ENCODE data around the gene FCHSD1. TPM values are rescaled to one million over a fixed set of nuclear protein-coding genes. Genes with fewer than 3 reads are reported as not detected.
A peak's percentile ranks its signal among the peaks of the same experiment; 100 is the strongest.

The FCHSD1 gene
- total RNA-seq, 2 donors from 2014 or later = 24.9 to 30.2 TPM

GRCh38 chr5:141669520-141669919 is 18.3 kb upstream of the FCHSD1 start:
- H3K4me3 ChIP-seq = no peak overlapping the region
- no peaks in the 10 kb centered on the region for H3K36me3 ChIP-seq
- no peaks in the 10 kb centered on the region for H3K27me3 ChIP-seq (replicated peaks; ENCODE audit: insufficient read depth)
- no peak for TF ChIP-seq CTCF (IDR thresholded peaks at IDR 0.05)
- no peak for DNase-seq (ENCODE audit: low spot score)
- 78% methylated on average over 4 of the region's 4 CpGs for WGBS
- no peaks in the 10 kb centered on the region for H3K4me1 ChIP-seq (replicated peaks)
- no peaks in the 10 kb centered on the region for H3K9me3 ChIP-seq
- intact Hi-C loops (cut with DNase I) = no loop called here
- no peak overlapping the region for H3K27ac ChIP-seq

- Histone ChIP-seq H3K36me3 (no peaks in the 10 kb centered on the region), H3K27ac (no peak overlapping the region), H3K4me1 (replicated peaks) (no peaks in the 10 kb centered on the region), H3K27me3 (replicated peaks; ENCODE audit: insufficient read depth) (no peaks in the 10 kb centered on the region), H3K4me3 (no peak overlapping the region), H3K9me3 (no peaks in the 10 kb centered on the region)
- 80% methylated on average over 8 of the region's 8 CpGs for WGBS
- intact Hi-C loops (cut with DNase I) = no loop called here
- TF ChIP-seq CTCF (IDR thresholded peaks at IDR 0.05) (no peak), POLR2AphosphoS5 (IDR thresholded peaks at IDR 0.05) (no peak), POLR2A (IDR thresholded peaks at IDR 0.05) (no peak)
- DNase-seq (ENCODE audit: low spot score) = no peak
Observed at GRCh38 chr5:141668601-141669265, 17.5 kb upstream of the FCHSD1 start.

- Histone ChIP-seq H3K27me3 (replicated peaks; ENCODE audit: insufficient read depth) (no peaks in the 10 kb centered on the region), H3K4me3 (no peak overlapping the region), H3K9me3 (no peaks in the 10 kb centered on the region), H3K4me1 (replicated peaks) (no peaks in the 10 kb centered on the region), H3K36me3 (no peaks in the 10 kb centered on the region), H3K27ac (no peak overlapping the region)
- DNase-seq (ENCODE audit: low spot score) = no peak
- intact Hi-C loops (cut with DNase I) = no loop called here
- TF ChIP-seq POLR2AphosphoS5 (IDR thresholded peaks at IDR 0.05) (no peak), CTCF (IDR thresholded peaks at IDR 0.05) (no peak), POLR2A (IDR thresholded peaks at IDR 0.05) (no peak)
- WGBS = 88% methylated on average over 18 of the region's 18 CpGs
Observed at GRCh38 chr5:141665995-141666940, 15.1 kb upstream of the FCHSD1 start.

- Histone ChIP-seq H3K27ac (no peak overlapping the region), H3K36me3 (no peaks in the 10 kb centered on the region), H3K4me1 (replicated peaks) (no peaks in the 10 kb centered on the region), H3K9me3 (no peaks in the 10 kb centered on the region), H3K27me3 (replicated peaks; ENCODE audit: insufficient read depth) (no peaks in the 10 kb centered on the region), H3K4me3 (no peak overlapping the region)
- TF ChIP-seq POLR2AphosphoS5 (IDR thresholded peaks at IDR 0.05) (peak; percentile 59), POLR2A (IDR thresholded peaks at IDR 0.05) (no peak), CTCF (IDR thresholded peaks at IDR 0.05) (peak; percentile 72 to 86 (median 74))
- DNase-seq (ENCODE audit: low spot score) = peak; percentile 73
- intact Hi-C loops (cut with DNase I) = no loop called here
- 46% methylated on average over 10 of the region's 13 CpGs for WGBS
Observed at GRCh38 chr5:141664733-141665461, 13.7 kb upstream of the FCHSD1 start.

Measured in prostate gland (tissue), 2 donors.